ENCODE results near the gene DDIAS.

DNA sequence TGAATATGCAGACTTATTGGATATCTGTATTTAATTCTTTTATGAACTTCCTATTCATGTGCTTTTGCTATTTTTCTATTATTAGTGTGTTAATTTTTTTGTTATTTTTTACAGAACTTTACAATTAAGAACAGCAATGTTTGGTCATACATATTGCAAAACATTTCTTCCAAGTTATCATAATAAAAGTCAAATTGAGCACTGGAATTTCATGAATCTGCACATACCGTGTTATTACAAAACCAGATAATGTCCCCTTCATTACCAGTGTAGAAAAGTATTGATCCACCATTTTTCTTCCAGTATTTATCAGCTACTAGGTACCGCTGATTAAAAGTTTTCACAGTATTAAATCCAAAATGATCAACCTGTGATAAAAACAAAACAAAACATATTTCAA lies 41.8 kb upstream of the DDIAS start:
- TF ChIP-seq, protein P1, sequence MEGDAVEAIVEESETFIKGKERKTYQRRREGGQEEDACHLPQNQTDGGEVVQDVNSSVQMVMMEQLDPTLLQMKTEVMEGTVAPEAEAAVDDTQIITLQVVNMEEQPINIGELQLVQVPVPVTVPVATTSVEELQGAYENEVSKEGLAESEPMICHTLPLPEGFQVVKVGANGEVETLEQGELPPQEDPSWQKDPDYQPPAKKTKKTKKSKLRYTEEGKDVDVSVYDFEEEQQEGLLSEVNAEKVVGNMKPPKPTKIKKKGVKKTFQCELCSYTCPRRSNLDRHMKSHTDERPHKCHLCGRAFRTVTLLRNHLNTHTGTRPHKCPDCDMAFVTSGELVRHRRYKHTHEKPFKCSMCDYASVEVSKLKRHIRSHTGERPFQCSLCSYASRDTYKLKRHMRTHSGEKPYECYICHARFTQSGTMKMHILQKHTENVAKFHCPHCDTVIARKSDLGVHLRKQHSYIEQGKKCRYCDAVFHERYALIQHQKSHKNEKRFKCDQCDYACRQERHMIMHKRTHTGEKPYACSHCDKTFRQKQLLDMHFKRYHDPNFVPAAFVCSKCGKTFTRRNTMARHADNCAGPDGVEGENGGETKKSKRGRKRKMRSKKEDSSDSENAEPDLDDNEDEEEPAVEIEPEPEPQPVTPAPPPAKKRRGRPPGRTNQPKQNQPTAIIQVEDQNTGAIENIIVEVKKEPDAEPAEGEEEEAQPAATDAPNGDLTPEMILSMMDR (IDR thresholded peaks at IDR 0.05) = no peak
- TF ChIP-seq POLR2A (IDR thresholded peaks at IDR 0.05) = no peak

All from lower leg skin (tissue), 3 donors.